EH (cell line): ENCODE measurements around the gene GPC6.

ENCODE experiments used
- DNase-seq: peaks from one replicate; pipeline ENCODE4 v3.0.0-alpha.2; 2015; ENCODE audit warnings: low read depth

Gene GPC6

DNA sequence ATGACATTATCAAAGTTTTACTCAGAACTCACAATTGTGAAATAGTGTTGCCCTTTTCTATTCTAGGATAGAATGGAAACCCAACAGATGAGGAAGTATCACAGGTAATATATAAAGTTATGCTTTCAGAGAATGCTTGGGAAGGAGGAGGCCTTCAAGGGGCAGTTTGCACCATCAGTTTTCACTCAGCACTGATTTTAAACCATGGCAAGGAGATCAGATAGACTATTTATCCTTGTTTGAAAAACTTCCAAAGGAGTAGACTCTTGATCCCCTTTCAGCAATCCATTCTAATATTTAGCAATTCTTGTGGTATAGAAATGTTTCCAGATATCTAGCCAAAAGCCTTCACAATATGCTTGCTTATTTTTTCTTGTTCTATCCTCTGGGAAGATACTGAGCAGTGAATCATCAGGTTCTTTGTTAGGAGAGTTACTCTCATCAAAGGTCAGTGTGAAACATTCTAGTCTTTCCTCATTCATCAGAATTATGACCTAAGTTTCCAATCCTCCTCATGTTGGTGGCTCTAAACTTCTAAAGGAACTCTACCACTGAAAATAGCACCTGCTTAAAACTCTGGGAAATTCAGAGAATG lies 3.8 kb downstream of the GPC6 start:
- DNase-seq, result peak; percentile 73

DNA sequence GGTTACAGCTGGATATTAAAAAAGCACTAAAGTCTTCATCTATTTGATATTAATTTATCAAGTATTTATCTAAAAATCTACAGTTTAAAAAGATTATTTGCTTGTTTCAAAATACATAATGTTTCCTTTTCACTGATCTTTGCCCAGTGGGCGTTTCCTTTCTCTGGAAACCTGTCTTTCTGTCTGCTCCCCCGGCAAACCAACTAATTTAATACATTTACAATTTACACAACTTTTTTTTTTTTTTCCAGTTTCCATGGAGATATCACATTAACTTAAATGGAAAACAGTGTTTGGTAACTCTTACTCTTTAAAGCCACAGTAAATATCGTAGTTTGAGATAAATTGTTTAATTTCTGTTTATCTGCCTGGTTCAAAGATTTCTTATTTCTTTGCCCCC lies 5.3 kb downstream of the GPC6 start:
- no peak for DNase-seq

- no peak for DNase-seq
These were observed 7.4 kb downstream of the GPC6 start for GRCh38 chr13:93233997-93234416.

GRCh38 chr13:93234459-93234858 lies 7.9 kb downstream of the GPC6 start:
- no peak for DNase-seq

GRCh38 chr13:93235258-93236015 lies 8.8 kb downstream of the GPC6 start:
- DNase-seq, result peak; percentile 66

DNA sequence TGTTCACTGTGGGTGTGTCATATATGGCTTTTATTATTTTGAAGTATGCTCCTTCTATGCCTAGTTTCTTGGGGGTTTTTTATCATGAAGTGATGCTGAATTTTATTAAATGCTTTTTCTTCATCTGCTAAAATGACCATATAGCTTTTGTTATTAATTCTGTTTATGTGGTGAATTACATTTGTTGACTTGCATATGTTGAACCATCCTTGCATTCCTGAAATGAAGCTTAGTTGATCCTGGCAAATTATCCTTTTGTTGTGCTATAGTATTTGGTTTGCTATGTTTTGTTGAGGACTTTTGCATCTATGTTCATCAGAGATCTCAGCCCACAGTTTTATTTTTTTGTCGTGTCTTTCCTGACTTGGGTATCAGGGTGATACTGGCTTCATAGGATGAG lies 12.1 kb downstream of the GPC6 start:
- DNase-seq, result no peak

GRCh38 chr13:93243375-93244063 lies 16.9 kb downstream of the GPC6 start:
- no peak for DNase-seq

GRCh38 chr13:93244141-93244917 lies 17.7 kb downstream of the GPC6 start:
- peak; percentile 50 for DNase-seq

DNA sequence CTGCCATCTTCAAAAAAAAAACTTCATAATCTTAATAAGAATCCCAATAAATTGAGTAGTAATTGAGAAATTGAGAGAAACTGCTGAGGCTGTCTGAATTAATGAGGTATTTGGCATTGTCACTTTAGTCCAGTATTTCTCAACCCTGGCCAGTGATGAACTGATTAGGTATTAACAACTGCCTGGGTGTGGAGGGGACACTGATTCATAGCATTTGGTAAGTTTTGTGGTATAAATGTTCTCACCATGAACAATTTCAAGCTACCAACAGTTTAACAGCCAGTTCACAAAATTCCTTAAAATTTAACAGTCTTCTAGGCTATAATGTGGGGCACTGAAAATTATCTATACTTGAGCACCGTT lies 18.3 kb downstream of the GPC6 start:
- DNase-seq, result peak; percentile 58

DNA sequence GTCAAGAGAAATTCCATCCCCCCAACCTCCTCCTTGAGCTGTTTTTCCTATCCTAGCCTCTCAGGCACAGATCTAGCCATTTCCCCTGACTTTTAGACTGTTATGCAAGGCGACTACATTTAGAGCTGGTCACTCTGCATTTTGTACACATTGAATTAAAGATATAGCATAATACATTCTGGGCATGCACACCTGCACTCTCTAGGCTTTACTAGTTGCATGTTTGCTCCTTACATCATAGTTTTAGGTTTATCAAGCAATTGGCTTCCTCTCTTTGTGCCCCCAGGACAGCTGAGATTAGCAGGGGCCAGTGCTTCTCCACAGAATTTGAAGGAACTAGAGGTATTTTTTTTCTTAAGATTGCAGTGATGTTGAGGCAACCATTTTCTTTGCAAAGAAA lies 19.5 kb downstream of the GPC6 start:
- no peak for DNase-seq

GRCh38 chr13:93248627-93249047 lies 22.0 kb downstream of the GPC6 start:
- DNase-seq, result peak; percentile 62

GRCh38 chr13:93249364-93250306 lies 23.0 kb downstream of the GPC6 start:
- peak; percentile 89 for DNase-seq

- no peak for DNase-seq
These were observed 28.2 kb downstream of the GPC6 start for GRCh38 chr13:93254775-93255174.

DNA sequence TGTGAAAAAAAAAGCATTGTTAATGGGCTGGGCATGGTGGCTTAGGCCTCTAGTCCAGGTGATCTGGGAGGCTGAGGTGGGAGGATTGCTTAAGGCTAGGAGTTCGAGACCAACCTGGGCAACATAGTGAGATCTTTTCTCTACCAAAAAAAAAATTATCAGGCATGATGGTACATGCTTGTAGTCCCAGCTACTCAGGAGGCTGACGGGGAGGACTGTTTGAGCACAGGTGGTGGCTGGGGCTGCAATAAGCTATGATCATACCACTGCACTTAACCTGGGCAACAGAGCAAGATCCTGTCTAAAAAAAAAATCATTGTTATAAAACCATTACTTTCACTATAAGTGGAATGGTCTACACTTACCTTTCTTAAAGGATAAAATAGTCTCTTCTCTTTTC lies 30.4 kb downstream of the GPC6 start:
- no peak for DNase-seq

- no peak for DNase-seq
These were observed 33.0 kb downstream of the GPC6 start for GRCh38 chr13:93259527-93260080.

- DNase-seq, result peak; percentile 62
These were observed 34.0 kb downstream of the GPC6 start for GRCh38 chr13:93260591-93260990.

DNA sequence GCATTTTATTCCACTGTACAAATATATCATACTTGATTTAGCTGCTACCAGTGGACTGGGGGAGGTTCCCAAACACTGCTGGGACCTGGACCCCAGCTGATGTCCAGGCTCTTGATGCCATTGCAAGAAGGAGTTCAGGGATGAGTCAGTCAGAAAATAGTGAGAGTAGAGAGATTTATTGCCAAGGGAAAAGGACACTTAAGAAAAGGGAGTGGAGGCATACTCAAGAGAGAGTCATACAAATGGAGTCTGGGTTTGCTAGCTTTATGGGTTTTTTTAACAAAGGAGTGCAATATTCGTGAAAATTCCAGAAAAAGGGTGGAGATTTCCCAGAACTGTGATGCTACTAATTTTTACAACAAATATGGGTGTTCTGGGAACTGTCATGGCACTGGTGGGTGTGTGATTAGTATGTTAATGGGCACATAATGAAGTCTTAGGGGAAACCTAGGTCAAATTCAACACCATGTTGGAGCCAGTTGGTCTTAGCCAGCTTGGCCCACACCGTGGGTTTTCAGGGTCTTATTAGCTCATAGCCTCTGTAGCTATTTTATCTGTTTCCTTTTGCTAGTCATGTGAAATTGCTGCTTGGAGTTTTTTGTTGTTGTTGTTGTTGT lies 36.2 kb downstream of the GPC6 start:
- peak; percentile 91 for DNase-seq

- no peak for DNase-seq
These were observed 38.3 kb downstream of the GPC6 start for GRCh38 chr13:93264876-93265275.

- no peak for DNase-seq
These were observed 39.2 kb downstream of the GPC6 start for GRCh38 chr13:93265800-93266199.

DNA sequence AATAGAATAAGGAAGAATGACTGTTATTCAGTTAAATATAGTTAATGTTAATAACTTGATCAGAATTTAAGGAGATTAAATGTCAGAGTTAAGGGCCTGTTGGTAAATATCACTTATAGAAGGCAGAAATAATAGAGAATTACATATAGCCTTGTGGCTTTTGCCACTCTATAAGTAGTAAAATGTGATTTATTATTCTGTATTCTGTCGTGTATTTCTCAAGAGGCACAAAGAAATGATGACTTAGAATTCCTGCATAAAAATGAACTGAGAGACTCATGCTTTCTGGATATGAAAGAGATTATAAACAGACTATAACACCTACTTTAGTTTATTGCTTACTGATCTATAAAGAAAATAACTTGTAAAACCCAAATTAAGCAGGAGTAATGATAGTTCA lies 40.1 kb downstream of the GPC6 start:
- DNase-seq, result no peak
